ENCODE measurements around the gene WWC2. TPM values are rescaled to one million over a fixed set of nuclear protein-coding genes. Genes with fewer than 3 reads are reported as not detected.

The WWC2 gene
- total and polyA plus RNA-seq, 2 experiments from 2014 or later = 50.5 to 74.2 TPM

- Mint-ChIP-seq H3K9me3 (peaks cover 8% of the 10 kb centered on the region; the same call in 2 of the 3 replicates), H3K27ac (peak overlapping the region; percentile 61; the same call in 1 of the 2 replicates), H3K4me3 (no peak overlapping the region), H3K27me3 (ENCODE audit: insufficient read depth, low read depth, poor library complexity) (peaks cover 6% of the 10 kb centered on the region), H3K4me1 (peaks cover 70% of the 10 kb centered on the region), H3K36me3 (ENCODE audit: low read depth) (peaks cover 28% of the 10 kb centered on the region)
- Histone ChIP-seq H3K79me2 (replicated peaks; ENCODE audit: insufficient read depth) (peaks cover 85% of the 10 kb centered on the region), H3K9me2 (ENCODE audit: insufficient read depth) (no peaks in the 10 kb centered on the region), H3K4me3 (no peak overlapping the region), H2AFZ (no peak overlapping the region), H3K27ac (ENCODE audit: low read depth) (no peak overlapping the region), H3K4me2 (peak overlapping the region; percentile 56), H3K4me1 (ENCODE audit: insufficient read depth) (peaks cover 69% of the 10 kb centered on the region), H3F3A (replicated peaks; ENCODE audit: low read depth) (peaks cover 8% of the 10 kb centered on the region; the same call in 1 of the 2 replicates), H3K36me3 (ENCODE audit: insufficient read depth) (no peaks in the 10 kb centered on the region), H4K20me1 (replicated peaks; ENCODE audit: insufficient read depth) (no peaks in the 10 kb centered on the region), H3K27me3 (ENCODE audit: insufficient read depth) (no peaks in the 10 kb centered on the region)
- TF ChIP-seq ZNF331 (CRISPR knock-in tag; IDR thresholded peaks at IDR 0.05; ENCODE audit: low read depth) (no peak), EZH2phosphoT487 (IDR thresholded peaks at IDR 0.05; ENCODE audit: unreplicated experiment) (no peak), JUNB (IDR thresholded peaks at IDR 0.05; ENCODE audit: unreplicated experiment) (no peak), ETS1 (IDR thresholded peaks at IDR 0.05) (no peak), NANOG (IDR thresholded peaks at IDR 0.05; ENCODE audit: borderline replicate concordance) (no peak), ZNF114 (CRISPR knock-in tag; IDR thresholded peaks at IDR 0.05) (no peak), STAT1 (IDR thresholded peaks at IDR 0.05; ENCODE audit: unreplicated experiment) (no peak), EZH2 (IDR thresholded peaks at IDR 0.05; ENCODE audit: low read depth, unreplicated experiment) (no peak), CREB1 (CRISPR knock-in tag; IDR thresholded peaks at IDR 0.05; ENCODE audit: low read depth) (no peak), REST (IDR thresholded peaks at IDR 0.05; ENCODE audit: unreplicated experiment) (no peak), POLR2AphosphoS5 (IDR thresholded peaks at IDR 0.05; ENCODE audit: low read depth) (no peak), ZNF462 (CRISPR knock-in tag; IDR thresholded peaks at IDR 0.05) (no peak)
- ATAC-seq (no peak), DNase-seq (ENCODE audit: low spot score) (no peak)
Observed at GRCh38 chr4:183185559-183185958, 86.5 kb downstream of the WWC2 start.
